GM18507 (cell line): ENCODE results near the gene LRMDA.
"Not testable (repeated sequence)": the region's sequence is repeated elsewhere in the genome, so short reads cannot be mapped to it uniquely, and the experiment has no call there.

ENCODE experiments used
- DNase-seq: peaks from one replicate; pipeline ENCODE4 v3.0.0; 2011; ENCODE audit warnings: low read depth; ENCODE audit not compliant: insufficient read length; ENCODE audit errors: extremely low spot score
- FAIRE-seq: peaks from 2 replicates; lab custom pipeline; 2011; peaks lifted over from hg19 to GRCh38; lab: Jason Lieb, UNC

Gene LRMDA

DNA sequence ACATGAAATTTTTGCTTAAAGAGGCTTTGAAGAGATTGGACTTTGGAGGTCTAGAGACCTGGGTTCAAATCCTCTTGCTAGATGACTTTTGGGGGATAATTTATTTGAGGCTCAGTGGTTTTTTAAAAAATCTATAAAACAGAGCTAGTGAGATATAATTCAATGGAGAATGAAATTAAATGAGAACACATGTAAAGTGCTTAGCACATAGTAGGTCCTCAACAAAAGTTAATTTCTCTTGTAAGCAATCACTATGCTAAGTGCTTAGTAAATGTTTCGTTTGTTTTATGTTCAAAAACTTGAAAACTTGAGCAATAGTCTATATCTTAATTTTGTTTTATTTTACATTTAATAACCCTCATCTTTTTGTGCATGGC, 64.8 kb downstream of the LRMDA start:
- DNase-seq (no peak), FAIRE-seq (no peak)

DNA sequence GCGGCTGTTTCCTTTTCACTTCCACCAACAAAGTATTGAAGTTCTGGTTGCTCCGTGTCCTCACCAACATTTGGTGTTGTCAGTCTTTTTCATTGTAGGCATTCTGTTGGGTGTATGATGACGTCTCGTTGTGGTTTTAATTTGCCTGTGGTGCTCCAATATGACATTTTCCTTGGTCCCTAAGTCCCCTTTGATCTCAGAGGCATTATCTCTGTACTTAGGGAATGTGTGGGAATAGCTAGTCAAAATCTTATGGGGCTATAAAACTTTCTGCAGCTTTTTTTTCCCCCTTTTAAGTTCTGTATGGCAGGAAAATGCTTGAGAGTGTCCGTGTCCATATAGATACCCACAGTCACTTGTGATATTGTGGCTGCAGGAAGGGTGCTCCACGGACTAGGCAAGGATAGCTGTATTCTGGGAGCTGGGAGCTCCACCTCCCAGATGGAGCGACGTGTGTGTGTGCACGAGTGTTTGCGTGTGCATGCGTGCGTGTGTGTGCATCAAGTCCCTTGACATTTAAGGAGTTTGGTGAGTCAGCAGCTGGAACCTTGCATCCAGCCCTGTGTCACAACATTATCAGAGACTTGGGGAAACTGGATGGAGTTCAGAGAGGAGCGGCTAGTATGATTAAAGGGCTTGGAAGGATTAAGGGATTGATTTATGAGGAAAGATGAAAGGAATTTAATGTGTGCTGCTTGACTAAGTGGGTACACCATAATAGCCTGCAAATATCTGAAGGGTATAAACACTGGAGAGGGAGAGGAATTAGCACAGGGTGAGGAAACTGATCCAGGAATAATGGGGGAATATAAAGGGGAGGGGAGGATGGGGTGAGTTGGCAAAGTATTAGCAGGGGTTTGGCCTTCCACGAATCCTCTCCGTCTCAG, 66.8 kb downstream of the LRMDA start:
- FAIRE-seq: no peak
- no peak for DNase-seq

DNA sequence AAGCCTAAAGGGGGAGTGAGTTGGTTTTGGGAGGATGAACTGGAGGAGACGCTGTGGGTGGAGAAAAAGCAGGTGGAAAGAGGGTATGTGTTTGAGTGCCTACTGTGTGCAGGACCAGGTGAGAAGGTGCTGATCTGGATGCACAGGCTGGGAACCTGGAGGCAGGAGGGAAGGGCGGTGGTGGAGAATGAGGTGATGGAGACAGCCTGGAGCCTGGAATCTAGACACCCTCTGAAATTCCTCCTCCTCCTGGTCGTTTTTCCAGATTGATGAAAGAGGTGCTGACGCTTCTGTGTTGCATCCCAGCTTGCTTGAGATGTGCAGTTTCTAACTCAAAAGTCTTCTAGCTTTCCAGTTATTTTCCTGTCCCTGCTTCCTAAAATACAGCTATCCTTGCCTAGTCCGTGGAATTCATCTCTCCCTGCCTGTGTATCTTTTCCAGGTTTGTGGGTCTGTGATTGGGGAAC, 67.5 kb downstream of the LRMDA start:
- no peak for FAIRE-seq
- no peak for DNase-seq

DNA sequence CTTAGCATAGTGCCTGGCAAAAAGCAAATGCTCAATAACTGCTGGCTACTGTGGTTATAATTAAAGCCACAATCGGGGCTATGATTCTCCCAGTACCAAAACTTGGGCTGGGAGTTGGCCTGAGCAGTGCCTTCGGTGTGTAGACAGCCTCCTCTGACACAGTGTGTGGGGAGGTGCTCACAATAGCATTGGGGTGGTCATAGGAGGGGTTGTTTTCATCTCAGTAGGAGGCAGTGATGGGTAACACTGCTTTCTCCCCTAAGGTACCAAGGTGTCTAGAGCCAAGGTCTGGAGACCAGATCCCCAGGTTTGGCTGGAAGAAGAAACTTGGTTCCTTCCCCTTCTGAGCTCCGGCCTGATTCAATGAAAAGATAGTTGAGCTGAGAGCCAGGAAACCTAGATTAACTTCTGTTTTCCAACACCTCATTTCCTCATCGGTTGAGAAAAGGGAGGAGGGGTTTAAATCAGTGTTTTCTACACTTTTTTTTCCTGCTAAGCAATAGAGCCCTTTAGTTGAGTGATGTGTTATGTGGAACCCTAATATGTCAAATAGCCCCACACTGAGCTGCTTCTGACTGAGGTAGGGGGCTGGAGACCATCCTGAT, 68.2 kb downstream of the LRMDA start:
- FAIRE-seq: no peak
- DNase-seq: no peak

DNA sequence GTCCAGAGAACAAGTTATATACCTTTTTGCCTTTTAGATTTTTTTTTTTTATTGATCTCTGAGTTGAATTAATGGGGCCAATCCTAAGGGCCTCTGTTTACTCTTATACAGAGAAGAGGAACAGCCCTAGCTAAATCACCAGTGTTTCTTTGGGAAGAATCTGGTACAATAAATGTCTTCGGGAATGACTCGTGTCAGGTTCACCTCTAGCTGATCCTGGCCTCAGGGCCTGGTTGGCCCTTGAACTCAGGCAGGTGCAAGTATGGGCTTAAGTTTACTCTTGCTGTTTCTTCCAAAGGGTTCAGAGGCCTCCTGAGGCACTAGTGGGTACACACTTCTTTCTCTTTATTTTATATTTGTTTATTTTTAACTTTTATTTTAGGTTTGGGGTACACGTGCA, 71.0 kb downstream of the LRMDA start:
- DNase-seq (no peak), FAIRE-seq (no peak)

DNA sequence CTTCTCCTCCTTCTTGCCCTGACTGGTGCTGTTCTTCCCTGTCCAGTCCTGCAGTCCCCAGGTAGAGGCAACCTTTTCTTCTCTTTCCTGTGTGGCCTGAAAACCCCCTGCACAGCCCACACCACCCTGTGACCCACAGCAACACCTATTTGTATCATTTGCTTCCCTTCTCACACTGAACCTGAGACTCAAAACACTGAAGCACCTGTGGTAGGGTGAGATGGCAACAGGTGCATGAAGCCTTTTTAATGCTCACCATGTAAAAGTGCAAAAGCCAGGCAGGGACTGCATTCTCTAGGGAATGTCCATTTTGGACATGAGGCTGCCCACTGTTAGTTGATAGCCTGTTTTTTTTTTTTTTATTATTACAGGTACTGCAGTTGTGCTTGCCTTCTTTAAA, 71.4 kb downstream of the LRMDA start:
- DNase-seq (no peak), FAIRE-seq (no peak)

DNA sequence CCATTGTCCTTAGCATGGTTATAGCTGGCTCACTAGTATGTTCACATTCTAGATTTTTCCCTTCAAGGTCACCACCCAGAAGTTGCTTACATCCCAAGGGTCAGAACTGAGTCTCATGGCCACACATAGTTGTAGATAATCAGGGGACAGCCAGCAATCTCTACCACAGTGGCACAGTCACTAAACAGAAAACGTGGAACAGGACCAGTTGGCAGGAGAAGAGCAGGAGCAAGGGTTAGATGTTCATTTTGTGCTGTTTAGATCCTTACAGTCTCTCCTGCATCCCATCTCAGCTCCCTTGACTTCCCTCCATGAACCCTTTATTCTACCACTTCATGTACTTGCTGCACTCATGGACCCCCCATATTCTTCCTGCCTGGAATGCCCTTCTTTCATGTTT, 73.9 kb downstream of the LRMDA start:
- no peak for DNase-seq
- FAIRE-seq: no peak

DNA sequence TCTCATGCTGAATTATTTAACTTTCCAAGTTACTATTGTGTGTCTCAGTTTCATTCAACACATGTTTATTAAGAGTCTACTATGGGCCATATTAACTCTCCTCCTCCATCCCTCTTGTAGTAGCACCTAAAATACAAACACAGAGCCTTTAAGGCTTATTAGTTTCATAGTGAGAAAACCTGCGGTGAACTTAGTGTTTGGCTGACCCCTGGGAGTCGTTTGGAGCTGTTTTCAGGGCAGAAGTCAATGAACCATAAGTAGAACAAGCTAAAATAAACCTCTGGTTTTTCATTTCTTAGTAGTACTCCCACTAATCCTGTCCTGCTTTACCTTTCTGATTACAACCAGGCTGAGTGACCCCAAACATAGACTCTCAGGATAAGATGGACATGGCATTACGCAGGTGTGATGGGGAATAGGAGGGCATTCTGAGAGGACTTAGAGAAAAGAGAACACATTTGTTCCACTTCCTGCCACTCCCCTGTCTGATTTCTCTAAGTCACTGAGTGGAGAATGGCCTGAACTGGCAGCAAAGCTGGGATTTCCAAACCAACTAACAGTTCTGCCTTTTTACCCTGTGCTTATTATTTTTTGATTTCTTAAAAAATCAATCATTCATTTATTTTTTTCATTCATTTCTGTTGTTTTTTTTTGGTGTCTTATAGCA, 74.5 kb downstream of the LRMDA start:
- no peak for DNase-seq
- FAIRE-seq: peak; percentile 78

DNA sequence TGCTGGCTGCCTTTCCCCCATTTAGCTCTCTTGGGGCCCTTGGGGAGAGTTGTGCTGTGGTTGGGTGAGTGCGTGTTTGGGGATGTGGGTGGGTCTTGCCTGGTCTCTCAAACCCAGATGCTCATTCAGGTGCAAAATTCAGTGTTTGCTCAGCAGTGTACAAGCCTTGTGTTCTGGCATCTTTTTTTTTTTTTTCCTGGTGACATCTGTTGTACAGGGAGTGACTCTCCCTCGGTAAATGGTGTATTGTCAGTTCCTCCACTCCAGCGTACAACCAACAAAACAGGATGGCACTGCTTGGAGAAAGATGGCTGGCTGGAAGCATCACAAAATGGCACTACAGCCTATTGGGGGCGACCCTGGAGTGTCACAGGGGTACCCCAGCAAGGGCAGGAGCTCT, 75.5 kb downstream of the LRMDA start:
- DNase-seq (no peak), FAIRE-seq (peak; percentile 9)

DNA sequence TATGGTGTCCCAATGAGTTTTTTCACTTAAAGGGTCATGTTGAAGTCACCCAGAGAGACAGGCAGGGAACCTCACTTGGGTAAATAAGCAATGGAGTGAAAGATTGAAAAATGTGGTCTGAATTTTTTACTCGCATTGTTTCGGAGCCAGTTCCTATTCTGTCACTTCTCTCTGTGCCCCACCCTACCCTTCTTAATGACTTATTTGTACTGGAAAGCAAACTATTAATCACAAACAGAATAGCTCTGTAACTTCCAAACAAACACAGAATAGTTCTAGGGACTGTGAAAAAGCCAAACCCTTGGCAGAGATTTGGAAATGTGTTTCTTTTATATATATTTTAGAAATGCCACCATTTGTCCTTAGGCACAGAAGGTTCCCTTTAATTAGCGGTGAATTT, 76.0 kb downstream of the LRMDA start:
- DNase-seq: no peak
- FAIRE-seq: no peak

DNA sequence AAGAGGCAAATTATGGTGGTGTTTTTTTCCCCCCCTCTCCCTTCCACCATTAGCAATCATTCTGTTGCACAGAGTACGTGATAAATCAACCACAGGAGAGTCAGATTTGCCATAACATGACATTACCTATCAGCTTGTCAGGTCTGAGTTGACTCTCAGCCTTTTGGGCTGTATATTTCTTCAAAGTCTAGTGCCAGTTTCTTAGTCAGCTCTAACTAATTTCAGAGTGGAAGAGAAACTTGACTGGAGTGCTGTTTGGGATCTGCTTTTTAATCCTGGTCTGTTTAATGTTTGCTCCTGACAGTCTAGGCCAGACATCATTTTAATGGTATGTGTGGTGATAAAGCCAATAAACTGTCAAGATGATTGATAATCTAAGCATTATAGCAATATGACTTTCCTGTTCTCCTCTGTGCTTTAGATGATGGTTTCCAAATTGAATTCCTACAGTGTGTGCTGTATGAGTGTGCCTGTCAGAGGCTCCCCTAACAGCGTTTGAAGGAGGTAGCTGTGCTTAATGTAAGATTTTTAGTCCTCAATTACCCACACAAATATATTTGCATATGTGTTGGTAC, 76.9 kb downstream of the LRMDA start:
- DNase-seq (no peak), FAIRE-seq (no peak)

DNA sequence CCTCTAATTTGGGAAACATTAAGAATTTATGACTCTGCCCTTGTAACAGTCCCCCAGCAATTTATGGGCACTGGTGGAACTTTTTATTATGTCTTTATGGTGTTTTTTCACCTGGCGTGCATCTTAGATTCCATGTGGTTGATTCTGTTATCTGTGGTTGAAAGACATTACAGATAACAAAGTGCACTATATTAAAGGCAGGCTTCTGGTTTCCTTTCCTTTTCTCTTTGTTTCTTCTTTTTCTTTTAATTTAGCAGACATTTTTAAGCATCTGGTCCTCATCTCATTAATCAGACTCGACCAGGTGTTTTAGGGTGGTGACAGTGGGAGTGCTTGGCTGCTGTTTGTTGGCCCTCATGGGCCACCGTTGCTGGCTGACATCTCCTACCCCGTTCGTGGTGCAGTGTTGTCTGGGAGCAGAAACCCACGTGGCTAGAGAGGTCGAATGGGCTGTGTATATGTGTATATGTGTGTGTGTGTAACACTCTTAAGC, 77.4 kb downstream of the LRMDA start:
- FAIRE-seq: no peak
- DNase-seq: no peak

DNA sequence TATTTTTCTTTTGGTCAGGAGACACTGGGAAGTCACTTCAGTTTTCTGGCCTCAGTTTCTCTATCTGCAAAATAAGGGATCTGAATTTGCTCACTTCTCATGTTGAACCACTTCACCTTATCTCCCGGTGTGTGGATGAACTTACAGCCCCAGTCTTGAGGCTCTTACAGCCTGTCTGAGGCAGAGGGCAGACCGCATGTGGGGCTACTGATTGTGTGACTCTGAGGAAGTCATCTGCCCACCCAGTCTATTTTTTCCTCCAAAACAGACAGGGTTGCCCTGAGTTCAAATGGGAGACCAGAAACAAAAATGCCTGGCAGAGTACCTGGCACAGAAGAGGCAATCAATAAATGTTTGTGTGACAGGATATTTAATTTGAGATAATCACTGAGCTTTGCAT, 78.3 kb downstream of the LRMDA start:
- DNase-seq: no peak
- no peak for FAIRE-seq

DNA sequence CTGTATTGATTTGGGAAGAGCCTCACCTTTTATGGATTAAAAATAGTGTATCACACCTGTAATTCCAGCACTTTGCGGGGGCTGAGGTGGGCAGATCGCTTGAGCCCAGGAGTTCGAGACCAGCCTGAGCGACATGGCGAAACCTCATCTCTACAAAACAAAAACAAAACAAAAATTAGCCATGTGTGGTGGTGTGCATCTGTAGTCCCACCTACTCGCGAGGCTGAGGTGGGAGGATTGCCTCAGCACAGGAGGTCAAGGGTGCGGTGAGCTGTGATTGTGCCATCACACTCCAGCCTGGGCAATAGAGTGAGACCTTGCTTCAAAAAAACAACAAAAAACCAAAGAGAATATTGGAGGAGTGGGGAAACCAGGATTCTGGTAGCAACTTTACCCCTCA, 79.6 kb downstream of the LRMDA start:
- DNase-seq (no peak), FAIRE-seq (no peak)

DNA sequence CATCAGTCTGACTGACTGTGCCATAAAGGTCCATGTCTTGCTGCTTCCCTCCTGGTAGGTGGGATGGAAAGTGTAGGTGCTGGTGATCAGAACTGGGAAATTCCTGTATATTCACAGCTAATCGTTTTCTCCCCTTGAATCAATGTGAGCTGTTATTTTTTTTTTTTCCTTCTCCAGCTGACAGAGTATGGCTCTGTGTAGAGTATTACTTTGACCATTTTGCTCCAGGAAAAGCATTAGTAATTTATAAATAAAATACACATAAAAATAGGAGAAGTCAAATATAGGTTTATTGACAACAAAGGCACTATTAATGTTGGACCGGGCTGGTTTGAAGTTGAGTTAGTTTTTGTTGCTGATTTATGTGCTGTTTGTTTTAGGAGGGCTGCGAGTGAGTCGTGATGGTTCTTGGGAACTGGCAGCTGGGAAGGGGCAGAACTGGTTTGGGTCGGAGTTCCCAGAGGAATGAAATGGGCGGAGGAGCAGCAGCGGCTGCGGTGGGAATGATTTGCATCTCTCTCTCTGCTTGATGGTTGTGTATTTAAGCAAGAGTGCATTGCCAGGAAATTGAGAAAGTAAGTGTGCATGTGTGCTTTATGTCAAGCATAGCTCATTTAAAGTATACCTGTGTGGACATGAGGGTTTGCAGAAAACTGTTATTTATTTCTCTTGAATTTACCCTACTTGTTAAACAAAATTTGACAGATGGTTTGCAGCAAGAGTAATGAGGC, 80.9 kb downstream of the LRMDA start:
- no peak for DNase-seq
- no peak for FAIRE-seq

DNA sequence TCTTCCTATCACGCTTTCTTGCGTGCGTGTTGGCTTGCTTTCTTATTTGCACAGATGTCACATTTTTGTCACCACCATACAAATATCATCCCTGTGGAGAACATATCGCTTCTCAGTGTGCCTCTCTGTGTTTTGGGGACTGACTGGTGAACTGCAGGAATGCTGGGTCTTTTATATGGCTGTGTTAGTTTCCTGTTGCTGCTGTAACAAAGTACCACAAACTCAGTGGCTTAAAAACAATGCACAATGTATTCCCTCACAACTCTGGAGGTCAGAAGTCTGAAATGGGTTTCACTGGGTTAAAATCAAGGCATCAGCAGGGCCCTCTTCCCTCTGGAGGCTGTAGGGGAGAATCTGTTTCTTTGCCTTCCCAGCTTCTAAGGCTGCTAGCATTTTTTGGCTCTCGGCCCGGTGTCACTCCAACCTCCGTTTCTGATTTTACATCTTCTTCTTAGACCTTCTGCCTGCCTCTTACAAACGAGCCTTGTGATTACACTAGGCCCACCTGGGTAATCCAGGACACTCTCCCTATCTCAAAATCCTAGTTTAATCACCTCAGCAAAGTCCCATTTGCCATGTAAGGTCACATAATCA, 82.0 kb downstream of the LRMDA start:
- FAIRE-seq: no peak
- no peak for DNase-seq

DNA sequence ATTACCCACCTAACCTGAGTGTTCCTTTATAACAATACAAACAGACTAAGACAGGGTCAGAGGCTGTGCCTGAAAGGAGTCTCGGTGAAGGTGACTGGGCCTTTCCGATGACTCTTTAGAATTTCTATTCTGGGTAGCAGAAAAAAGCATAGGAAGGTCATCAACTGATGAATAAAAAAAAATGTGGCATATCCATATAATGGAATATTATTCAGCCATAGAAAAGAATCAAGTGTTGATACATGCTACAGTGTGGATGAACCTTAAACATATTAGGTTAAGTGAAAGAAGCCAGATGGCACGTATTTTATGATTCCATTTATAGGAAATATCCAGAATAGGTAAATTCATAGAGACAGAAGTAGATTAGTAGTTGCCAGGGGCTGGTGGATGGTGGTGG, 83.4 kb downstream of the LRMDA start:
- FAIRE-seq (no peak), DNase-seq (no peak)

DNA sequence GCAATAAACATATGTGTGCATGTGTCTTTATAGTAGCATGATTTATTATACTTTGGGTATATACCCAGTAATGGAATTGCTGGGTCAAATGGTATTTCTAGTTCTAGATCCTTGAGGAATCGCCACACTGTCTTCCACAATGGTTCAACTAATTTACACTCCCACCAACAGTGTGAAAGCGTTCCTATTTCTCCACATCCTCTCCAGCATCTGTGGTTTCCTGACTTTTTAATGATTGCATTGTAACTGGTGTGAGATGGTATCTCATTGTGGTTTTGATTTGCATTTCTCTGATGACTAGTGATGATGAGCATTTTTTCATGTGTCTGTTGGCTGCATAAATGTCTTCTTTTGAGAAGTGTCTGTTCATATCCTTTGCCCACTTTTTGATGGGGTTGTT, 84.7 kb downstream of the LRMDA start:
- DNase-seq, FAIRE-seq: not testable (repeated sequence)

DNA sequence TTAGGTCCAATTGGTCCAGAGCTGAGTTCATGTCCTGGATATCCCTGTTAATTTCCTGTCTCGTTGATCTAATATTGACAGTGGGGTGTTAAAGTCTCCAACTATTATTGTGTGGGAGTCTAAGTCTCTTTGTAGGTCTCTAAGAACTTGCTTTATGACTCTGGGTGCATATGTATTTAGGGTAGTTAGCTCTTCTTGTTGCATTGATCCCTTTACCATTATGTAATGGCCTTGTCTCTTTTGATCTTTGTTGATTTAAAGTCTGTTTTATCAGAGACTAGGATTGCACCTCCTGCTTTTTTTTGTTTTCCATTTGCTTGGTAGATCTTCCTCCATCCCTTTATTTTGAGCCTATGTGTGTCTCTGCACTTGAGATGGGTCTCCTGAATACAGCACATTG, 87.8 kb downstream of the LRMDA start:
- DNase-seq, FAIRE-seq: not testable (repeated sequence)
